Spleen (tissue), 7 donors: ENCODE data around the gene TMEM131L.

ENCODE experiments used
- CTCF ChIP-seq, 11 experiments: fragments of 200-600 bp in 7 of 11; fragments of 450-650 bp in 4 of 11; sonication (generic) in 4 of 11; IDR thresholded peaks in 8 of 11; conservative IDR thresholded peaks in 3 of 11; 1 replicate in 7 of 11; 2 replicates in 4 of 11; pipeline versions ENCODE4 v1.4.0 to v1.8.0; 2016 to 2021; ENCODE audit warnings: antibody characterized with exemption in 11 of 11, inconsistent platforms in 4 of 11, mild to moderate bottlenecking in 1 of 11
- POLR2A ChIP-seq, 3 donors: fragments of 450-650 bp; IDR thresholded peaks; one replicate each; pipeline ENCODE4 v1.5.1; 2017; ENCODE audit warnings: antibody characterized with exemption in 3 of 3, mild to moderate bottlenecking in 1 of 3
- POLR2AphosphoS5 ChIP-seq, 3 donors: sonication (generic); formaldehyde crosslinking; IDR thresholded peaks; one replicate each; pipeline ENCODE4 v1.5.1; 2017; ENCODE audit warnings: antibody characterized with exemption in 3 of 3
- donor health status: DM: no; HTN: no; CAD: no; lungs with moderate emphysema.
- donor health status: DM: no; HTN: no; CAD: no.
- donor health status: DM: no; HTN: no; CAD: no.

- no peak for TF ChIP-seq POLR2A (IDR thresholded peaks at IDR 0.05)
- no peak for TF ChIP-seq POLR2AphosphoS5 (IDR thresholded peaks at IDR 0.05)
- no peak for TF ChIP-seq CTCF (IDR thresholded peaks at IDR 0.05 in 8 of 11, conservative IDR thresholded peaks at IDR 0.05 in 3 of 11)
Measured at GRCh38 chr4:153553819-153554170, 87.6 kb downstream of the TMEM131L start.
